Skin of body (tissue), 2 donors: ENCODE results near the gene DIRAS2. TPM values are rescaled to one million over a fixed set of nuclear protein-coding genes. Genes with fewer than 3 reads are reported as not detected.

Source experiments
- DNase-seq: peaks from one replicate; lab custom pipeline; 2025; lab: John Stamatoyannopoulos, UW
- total RNA-seq: library from RNA; depleted of rRNA; stranded (reverse); fragments of >200 nt; gene quantifications from one replicate; pipeline ENCODE4 v1.2.3, GENCODE V29; 2014

Gene DIRAS2
- total RNA-seq, 1 donor from 2014 or later: 1.9 TPM

GRCh38 chr9:90613502-90613901, 29.1 kb downstream of the DIRAS2 start:
- no peak for DNase-seq

GRCh38 chr9:90612957-90613356, 29.7 kb downstream of the DIRAS2 start:
- no peak for DNase-seq

GRCh38 chr9:90611568-90611967, 31.1 kb downstream of the DIRAS2 start:
- DNase-seq: no peak

GRCh38 chr9:90611121-90611520, 31.5 kb downstream of the DIRAS2 start:
- no peak for DNase-seq

GRCh38 chr9:90607701-90608516, 34.7 kb downstream of the DIRAS2 start:
- DNase-seq: no peak

- DNase-seq: no peak
Measured at GRCh38 chr9:90600029-90600428, 42.6 kb downstream of the DIRAS2 start.

- no peak for DNase-seq
Measured at GRCh38 chr9:90598191-90598590, 44.4 kb downstream of the DIRAS2 start.

- DNase-seq: no peak
Measured at GRCh38 chr9:90593646-90594045, 49.0 kb downstream of the DIRAS2 start.

- DNase-seq: no peak
Measured at GRCh38 chr9:90580576-90580975, 62.0 kb downstream of the DIRAS2 start.

- no peak for DNase-seq
Measured at GRCh38 chr9:90579181-90579580, 63.4 kb downstream of the DIRAS2 start.

GRCh38 chr9:90578126-90578815, 64.4 kb downstream of the DIRAS2 start:
- no peak for DNase-seq

- no peak for DNase-seq
Measured at GRCh38 chr9:90569511-90569910, 73.1 kb downstream of the DIRAS2 start.

- no peak for DNase-seq
Measured at GRCh38 chr9:90568667-90569066, 74.0 kb downstream of the DIRAS2 start.

- DNase-seq: no peak
Measured at GRCh38 chr9:90562229-90562628, 80.4 kb downstream of the DIRAS2 start.

Other genes starting within 250 kb of the DIRAS2 start
- 10.2 TPM for gene SYK, start 159.0 kb upstream of the DIRAS2 start, total RNA-seq